Esophagus squamous epithelium (tissue), 4 donors: ENCODE data around the gene AK3.

ENCODE experiments used
- POLR2A ChIP-seq, 4 donors: fragments of 450-650 bp; IDR thresholded peaks; one replicate each; pipeline ENCODE4 v1.6.1; 2017; ENCODE audit warnings: antibody characterized with exemption in 4 of 4, mild to moderate bottlenecking in 4 of 4, moderate library complexity in 3 of 4
- TF ChIP-seq, protein P1 (sequence below), 6 experiments: fragments of 450-650 bp in 4 of 6; fragments of 200-600 bp in 2 of 6; sonication (generic) in 2 of 6; IDR thresholded peaks; one replicate each; pipeline ENCODE4 v1.5.1; 2016 to 2019; ENCODE audit warnings: antibody characterized with exemption in 6 of 6, mild to moderate bottlenecking in 4 of 6, moderate library complexity in 4 of 6

DNA sequence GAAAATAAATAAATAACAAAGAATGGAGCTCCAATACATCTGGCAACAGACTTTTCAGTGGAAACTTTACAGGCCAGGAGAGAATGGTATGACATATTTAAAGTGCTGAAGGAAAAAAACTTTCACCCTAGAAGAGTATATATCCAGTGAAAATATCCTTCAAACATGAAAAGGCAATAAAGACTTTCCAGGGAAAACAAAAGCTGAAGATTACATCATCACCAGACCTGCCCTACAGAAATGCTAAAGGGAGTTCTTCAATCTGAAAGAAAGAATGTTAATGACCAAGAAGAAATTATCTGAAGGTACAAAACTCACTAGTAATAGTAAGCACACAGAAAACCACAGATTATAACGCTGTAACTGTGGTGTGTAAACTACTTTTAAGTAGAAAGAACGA lies 43.4 kb upstream of the AK3 start:
- TF ChIP-seq, protein P1, sequence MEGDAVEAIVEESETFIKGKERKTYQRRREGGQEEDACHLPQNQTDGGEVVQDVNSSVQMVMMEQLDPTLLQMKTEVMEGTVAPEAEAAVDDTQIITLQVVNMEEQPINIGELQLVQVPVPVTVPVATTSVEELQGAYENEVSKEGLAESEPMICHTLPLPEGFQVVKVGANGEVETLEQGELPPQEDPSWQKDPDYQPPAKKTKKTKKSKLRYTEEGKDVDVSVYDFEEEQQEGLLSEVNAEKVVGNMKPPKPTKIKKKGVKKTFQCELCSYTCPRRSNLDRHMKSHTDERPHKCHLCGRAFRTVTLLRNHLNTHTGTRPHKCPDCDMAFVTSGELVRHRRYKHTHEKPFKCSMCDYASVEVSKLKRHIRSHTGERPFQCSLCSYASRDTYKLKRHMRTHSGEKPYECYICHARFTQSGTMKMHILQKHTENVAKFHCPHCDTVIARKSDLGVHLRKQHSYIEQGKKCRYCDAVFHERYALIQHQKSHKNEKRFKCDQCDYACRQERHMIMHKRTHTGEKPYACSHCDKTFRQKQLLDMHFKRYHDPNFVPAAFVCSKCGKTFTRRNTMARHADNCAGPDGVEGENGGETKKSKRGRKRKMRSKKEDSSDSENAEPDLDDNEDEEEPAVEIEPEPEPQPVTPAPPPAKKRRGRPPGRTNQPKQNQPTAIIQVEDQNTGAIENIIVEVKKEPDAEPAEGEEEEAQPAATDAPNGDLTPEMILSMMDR (IDR thresholded peaks at IDR 0.05), result no peak
- TF ChIP-seq POLR2A (IDR thresholded peaks at IDR 0.05), result no peak
